Adrenal gland (tissue), 12 donors: ENCODE data around the gene CMTM8. TPM values are rescaled to one million over a fixed set of nuclear protein-coding genes. Genes with fewer than 3 reads are reported as not detected.

Experiments
- DNase-seq, 7 donors: peaks; one replicate each; pipeline ENCODE4 v3.0.0-alpha.2; 2019 to 2020
- H3K27ac ChIP-seq, 5 donors: fragments of 200-600 bp; sonication (generic) in 4 of 5; 1 replicate in 3 of 5; 2 replicates in 2 of 5; pipeline versions ENCODE4 v1.5.1 to v1.8.0; 2016 to 2020; ENCODE audit warnings: mild to moderate bottlenecking in 1 of 5
- H3K27me3 ChIP-seq: fragments of 200-600 bp; 2 replicates; pipeline ENCODE4 v1.8.0; 2021
- H3K36me3 ChIP-seq, 2 donors: fragments of 200-600 bp; replicated peaks in 1 of 2; 1 replicate in 1 of 2; 2 replicates in 1 of 2; pipeline versions ENCODE4 v1.5.1 to v1.8.0; 2018 to 2022
- H3K4me1 ChIP-seq, 2 donors: fragments of 200-600 bp; replicated peaks in 1 of 2; 1 replicate in 1 of 2; 2 replicates in 1 of 2; pipeline versions ENCODE4 v1.5.1 to v1.8.0; 2018 to 2021
- H3K4me3 ChIP-seq, 4 donors: fragments of 200-600 bp; sonication (generic) in 3 of 4; one replicate each; pipeline ENCODE4 v1.5.1; 2016 to 2018
- H3K9me3 ChIP-seq, 3 donors: fragments of 200-600 bp; sonication (generic) in 1 of 3; replicated peaks in 1 of 3; 1 replicate in 2 of 3; 2 replicates in 1 of 3; pipeline versions ENCODE4 v1.5.1 to v1.8.0; 2016 to 2021
- CTCF ChIP-seq, 6 experiments: fragments of 450-650 bp in 4 of 6; fragments of 200-600 bp in 2 of 6; sonication (generic) in 1 of 6; IDR thresholded peaks; 1 replicate in 5 of 6; 2 replicates in 1 of 6; pipeline versions ENCODE4 v1.5.1 to v1.8.0; 2016 to 2021; ENCODE audit warnings: antibody characterized with exemption in 6 of 6, mild to moderate bottlenecking in 2 of 6, moderate library complexity in 1 of 6
- POLR2A ChIP-seq, 2 donors: fragments of 450-650 bp; IDR thresholded peaks; one replicate each; pipeline ENCODE4 v1.6.1; 2017; ENCODE audit warnings: antibody characterized with exemption in 2 of 2, mild to moderate bottlenecking in 2 of 2, moderate library complexity in 1 of 2
- WGBS, 4 donors: extraction: QIAGEN DNeasy Blood & Tissue Kit in 2 of 4; methylation state at CpG; one replicate each; pipeline versions ENCODE4 v1.1.5 to v1.1.7; 2013 to 2017; 5-methylcytosine and 5-hydroxymethylcytosine counted together
- intact Hi-C, 2 donors: fragments of 100-400 bp; cut with DNase I; formaldehyde crosslinking; loops; one replicate each; pipeline versions ENCODE4 v1.14.1 to v1.15.0; 2022 to 2023
- polyA plus RNA-seq, 3 donors: library from polyadenylated mRNA; stranded (reverse); fragments of 200-250 nt in 2 of 3; fragments of 350-450 nt in 1 of 3; fragmentation: Illumina TruSeq in 1 of 3; extraction: RNeasy Lipid Tissue Mini Kit (QIAGEN cat#74804) in 1 of 3; gene quantifications; one replicate each; pipeline ENCODE4 v1.2.3, GENCODE V29; 2013 to 2014
- total RNA-seq, 9 donors: library from RNA; depleted of rRNA in 4 of 9; stranded (reverse); fragments of >200 nt in 4 of 9; fragments of 120-200 nt in 1 of 9; fragmentation: NEBNext Ultra II Directional in 1 of 9; extraction: Animal tissue kit (Norgen Biotek cat#: 25700) in 1 of 9; gene quantifications; one replicate each; pipeline versions ENCODE4 v1.1.0 to v1.2.4, GENCODE V29; 2013 to 2023
- donor health status: healthy with polysubstance abuse.
- donor health status: Bipolar disorder and iron deficiency.
- donor health status: DM: yes; HTN: yes; CAD: no.
- donor health status: DM: no; HTN: no; CAD: no.
- donor health status: DM: no; HTN: no; CAD: no.
- donor health status: DM: yes; HTN: yes; CAD: no.

The CMTM8 gene
- total and polyA plus RNA-seq, 12 donors: 3.3 to 24.1 (median 16.0) TPM

GRCh38 chr3:32290619-32291018 lies 52.1 kb downstream of the CMTM8 start:
- 51 to 74% (median 69%) methylated on average over 3 of the region's 3 CpGs for WGBS, 4 donors
- H3K27ac ChIP-seq: no peak overlapping the region
- TF ChIP-seq CTCF (IDR thresholded peaks at IDR 0.05): no peak
- TF ChIP-seq POLR2A (IDR thresholded peaks at IDR 0.05): no peak
- intact Hi-C loops: no loop called here
- H3K9me3 ChIP-seq: no peaks in the 10 kb centered on the region
- no peak overlapping the region for H3K4me3 ChIP-seq
- no peak for DNase-seq
- H3K27me3 ChIP-seq: no peaks in the 10 kb centered on the region
- peaks cover 5 to 28% of the 10 kb centered on the region in 2 donors for H3K4me1 ChIP-seq
- H3K36me3 ChIP-seq: no peaks in the 10 kb centered on the region

GRCh38 chr3:32292085-32292796 lies 53.8 kb downstream of the CMTM8 start:
- Histone ChIP-seq H3K27ac (peak overlapping the region in 4 of 5 donors; percentile 10 to 60 (median 44)), H3K36me3 (no peaks in the 10 kb centered on the region), H3K27me3 (no peaks in the 10 kb centered on the region), H3K4me3 (no peak overlapping the region), H3K4me1 (peaks cover 5 to 28% of the 10 kb centered on the region in 2 donors), H3K9me3 (no peaks in the 10 kb centered on the region)
- no peak for TF ChIP-seq POLR2A (IDR thresholded peaks at IDR 0.05)
- TF ChIP-seq CTCF (IDR thresholded peaks at IDR 0.05): no peak
- intact Hi-C loops: no loop called here
- DNase-seq: peak; percentile 26 to 77 (median 58)
- 51 to 64% (median 57%) methylated on average over 7 of the region's 7 CpGs for WGBS, 4 donors

GRCh38 chr3:32293903-32294302 lies 55.4 kb downstream of the CMTM8 start:
- Histone ChIP-seq H3K27ac (no peak overlapping the region), H3K4me1 (peaks cover 5 to 28% of the 10 kb centered on the region in 2 donors), H3K4me3 (no peak overlapping the region), H3K36me3 (no peaks in the 10 kb centered on the region), H3K9me3 (no peaks in the 10 kb centered on the region), H3K27me3 (no peaks in the 10 kb centered on the region)
- TF ChIP-seq POLR2A (IDR thresholded peaks at IDR 0.05) (no peak), CTCF (IDR thresholded peaks at IDR 0.05) (no peak)
- DNase-seq: no peak
- WGBS, 4 donors: 33 to 72% (median 63%) methylated on average over 3 of the region's 3 CpGs
- intact Hi-C loops: no loop called here

- 34 to 38% (median 36%) methylated on average over 8 of the region's 8 CpGs for WGBS, 4 donors
- peaks cover 5 to 24% of the 10 kb centered on the region in 2 donors for H3K4me1 ChIP-seq
- no peaks in the 10 kb centered on the region for H3K36me3 ChIP-seq
- no peaks in the 10 kb centered on the region for H3K27me3 ChIP-seq
- H3K27ac ChIP-seq: no peak overlapping the region
- TF ChIP-seq CTCF (IDR thresholded peaks at IDR 0.05) (peak; percentile 81 to 91 (median 84)), POLR2A (IDR thresholded peaks at IDR 0.05) (no peak)
- no peaks in the 10 kb centered on the region for H3K9me3 ChIP-seq
- no peak overlapping the region for H3K4me3 ChIP-seq
- intact Hi-C loops: loop anchor here (5.0 kb wide), 1 partner anchor 41 kb away; no protein-coding TSS in a partner anchor
- DNase-seq: peak; percentile 41 to 87 (median 69)
Measured at GRCh38 chr3:32296251-32297204, 58.0 kb downstream of the CMTM8 start.
